CD4-positive, alpha-beta T cell treated with Interleukin-17A for 1 hour (primary cell): ENCODE data around the gene ARHGEF17.

Experiments
- DNase-seq: peaks from one replicate; pipeline ENCODE4 v3.0.0-alpha.2; 2020

Gene ARHGEF17

DNA sequence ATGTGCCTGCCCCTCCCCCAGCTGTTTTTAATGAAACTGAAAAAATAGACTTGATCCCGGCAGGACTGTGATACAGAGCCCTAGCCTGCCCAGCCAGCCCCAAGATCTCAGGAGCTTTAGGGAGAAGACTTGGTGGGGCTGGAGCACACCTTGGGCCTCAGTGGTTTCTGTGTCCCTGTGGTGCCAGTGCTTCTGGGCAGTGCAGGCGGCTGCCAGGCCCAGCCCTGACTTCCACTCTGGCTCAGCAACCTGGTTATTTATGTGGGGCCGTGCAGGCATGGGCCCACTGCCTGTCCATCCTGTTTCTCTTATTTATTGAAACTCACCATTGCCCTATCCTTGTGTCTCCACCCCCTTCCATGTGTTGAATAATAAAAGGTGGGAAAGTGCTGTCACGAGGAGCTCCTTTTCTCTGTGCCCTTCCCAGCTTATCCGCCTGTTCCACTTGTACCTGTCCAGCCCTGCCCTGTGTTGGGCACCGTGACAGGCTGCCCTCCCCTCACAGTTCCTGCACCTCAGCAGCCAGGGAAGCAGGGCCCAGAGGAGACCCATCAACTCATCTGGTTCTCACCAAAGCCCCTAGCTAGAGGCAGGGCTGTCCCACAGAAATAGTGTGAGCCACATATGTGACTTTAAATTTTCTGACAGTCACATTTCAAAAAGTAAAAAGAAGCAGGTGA lies 88.3 kb downstream of the ARHGEF17 start:
- no peak for DNase-seq

DNA sequence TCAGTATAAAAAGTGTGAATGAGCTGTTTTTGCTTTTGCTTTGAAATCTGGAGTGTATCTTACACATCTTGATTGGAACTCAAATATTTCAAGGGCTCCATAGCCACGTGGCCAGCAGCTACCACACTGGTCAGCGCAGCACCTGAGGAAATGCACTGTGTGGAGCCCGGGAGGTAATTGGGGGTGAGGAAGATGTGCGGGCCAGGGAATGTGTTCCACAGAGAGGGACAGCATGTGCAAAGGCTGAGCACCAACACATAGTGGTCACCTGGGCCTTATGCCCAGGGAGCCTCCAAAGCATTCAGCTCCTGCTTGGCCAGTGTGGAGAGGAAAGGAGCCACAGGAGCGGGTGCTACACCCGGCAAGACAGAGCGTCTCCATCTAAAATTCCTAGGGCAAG lies 88.9 kb downstream of the ARHGEF17 start:
- DNase-seq: no peak

DNA sequence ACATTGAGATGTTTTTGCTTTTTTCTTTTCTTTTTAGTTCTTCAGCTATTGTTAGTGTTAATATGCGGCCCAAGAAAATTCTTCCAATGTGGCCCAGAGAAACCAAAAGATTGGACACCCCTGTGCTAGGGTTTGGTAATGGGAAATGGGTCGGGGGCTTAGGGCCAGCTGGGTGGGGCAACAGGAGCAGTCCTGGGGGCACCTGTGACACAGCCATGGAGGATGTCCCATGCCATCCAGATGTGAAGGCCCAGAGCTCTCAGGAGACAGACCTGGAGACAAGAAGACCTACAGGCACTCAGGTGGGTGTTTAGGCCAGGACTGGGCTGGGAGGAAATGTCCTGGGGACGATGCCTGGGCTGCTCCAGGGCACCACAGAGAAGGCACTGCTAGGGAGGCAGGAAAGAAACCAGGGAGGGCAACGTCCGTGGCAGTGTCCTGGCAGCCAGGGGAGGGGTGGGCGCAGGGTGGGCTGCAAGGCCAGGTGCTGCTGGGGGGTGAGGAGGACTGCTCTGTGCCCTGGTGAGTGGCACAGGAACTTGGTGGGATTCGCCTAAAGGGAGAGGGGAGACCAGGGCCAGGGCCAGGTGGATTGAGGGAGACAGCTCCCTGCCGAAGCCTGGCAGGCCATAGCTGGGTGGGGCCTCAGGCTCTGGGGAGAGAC lies 89.5 kb downstream of the ARHGEF17 start:
- no peak for DNase-seq

DNA sequence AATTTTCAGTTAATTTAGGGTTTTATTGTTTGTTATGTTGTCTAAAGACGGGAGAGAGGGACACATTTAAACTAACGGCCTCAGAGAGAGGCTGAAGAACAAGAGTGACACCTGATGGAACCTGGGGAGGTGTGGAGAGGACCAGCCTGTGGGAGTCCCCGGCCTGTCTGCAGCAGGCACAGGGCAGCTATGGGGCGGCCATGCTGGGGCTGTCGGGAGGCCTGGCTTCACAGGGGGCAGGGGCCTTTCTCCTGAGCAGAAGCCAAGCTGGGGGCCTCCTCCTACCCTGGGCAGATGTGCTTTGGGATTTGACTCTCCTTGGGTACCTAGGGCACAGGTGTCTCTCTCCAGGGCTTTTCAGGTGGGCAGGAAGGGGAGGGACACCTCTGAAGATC lies 90.1 kb downstream of the ARHGEF17 start:
- DNase-seq: no peak

DNA sequence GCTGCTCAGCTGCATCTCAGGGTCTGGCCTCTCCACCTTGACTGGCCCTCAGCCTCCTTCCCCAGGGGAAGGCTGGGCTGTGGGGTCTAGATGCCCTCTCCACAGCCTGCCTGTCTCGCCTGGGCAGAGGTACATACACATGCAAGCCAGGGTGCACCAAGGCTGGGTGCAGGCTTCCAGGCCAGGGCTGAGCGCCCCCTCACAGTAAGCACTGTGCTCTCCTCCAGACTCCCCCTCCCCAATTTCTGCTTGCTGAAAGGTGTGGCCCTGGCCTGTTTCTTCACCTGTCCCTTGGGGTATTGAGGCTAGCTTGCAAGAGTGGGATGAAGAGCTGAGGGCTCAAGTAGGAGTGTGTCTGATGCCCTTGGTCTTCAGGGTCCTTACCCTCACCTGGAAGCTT lies 90.6 kb downstream of the ARHGEF17 start:
- no peak for DNase-seq

DNA sequence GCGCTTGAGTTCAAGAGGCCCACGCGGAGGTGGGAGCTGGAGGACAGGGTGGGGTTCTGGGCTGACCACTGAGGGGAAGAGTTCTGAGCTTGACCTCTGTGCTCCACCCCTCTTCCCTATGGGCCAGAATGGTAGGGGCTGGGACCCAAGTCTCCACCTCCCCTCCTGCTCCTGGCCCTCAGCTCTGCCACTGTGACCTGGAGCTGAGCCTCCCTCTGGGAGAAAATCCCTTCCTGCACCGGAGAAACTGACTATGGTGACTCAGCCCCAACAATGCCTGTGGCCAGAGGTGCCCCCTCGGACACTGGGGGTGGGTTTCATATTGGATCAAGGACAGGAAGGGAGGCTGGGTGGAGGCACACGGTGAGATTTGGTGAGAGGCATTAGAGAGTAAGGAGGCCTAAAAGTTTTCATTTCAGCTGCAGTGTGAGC lies 91.1 kb downstream of the ARHGEF17 start:
- DNase-seq: no peak

DNA sequence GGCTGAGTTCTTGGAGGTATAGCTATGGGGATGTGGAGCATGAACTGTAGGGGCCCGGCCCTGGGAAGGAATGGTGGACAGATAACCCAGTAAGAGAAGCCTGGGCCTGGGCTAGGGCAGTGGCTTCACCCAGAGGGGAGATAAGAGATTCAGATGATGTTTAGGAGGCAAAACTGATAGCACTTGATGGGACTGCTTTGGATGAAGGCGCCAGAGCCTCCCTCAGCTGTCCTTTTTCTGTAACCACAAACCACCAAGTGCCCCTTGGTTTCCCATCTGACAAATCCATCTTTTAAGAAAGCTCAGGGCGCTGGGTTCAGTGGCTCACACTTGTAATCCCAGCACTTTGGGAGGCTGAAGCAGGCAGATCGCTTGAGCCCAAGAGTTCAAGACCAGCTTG lies 91.6 kb downstream of the ARHGEF17 start:
- DNase-seq: no peak

DNA sequence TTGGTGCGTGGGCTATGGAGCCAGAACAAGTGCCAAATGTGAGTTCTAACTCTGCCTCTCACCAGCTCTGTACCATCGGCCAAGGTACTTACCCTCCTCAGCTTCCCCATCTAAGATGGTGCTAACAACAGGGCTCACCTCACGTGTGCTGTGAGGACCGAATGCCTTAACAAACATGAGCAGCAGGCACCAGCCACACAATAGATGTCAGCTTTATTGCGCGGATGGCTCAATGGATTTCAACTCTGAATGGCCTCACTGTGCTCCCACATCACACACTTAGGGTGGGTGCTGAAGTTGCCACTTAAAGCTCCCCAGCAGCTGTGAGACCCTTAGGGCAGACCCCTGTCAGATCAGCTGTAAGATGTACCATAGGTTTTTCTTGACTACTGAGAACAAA lies 92.2 kb downstream of the ARHGEF17 start:
- DNase-seq: no peak

DNA sequence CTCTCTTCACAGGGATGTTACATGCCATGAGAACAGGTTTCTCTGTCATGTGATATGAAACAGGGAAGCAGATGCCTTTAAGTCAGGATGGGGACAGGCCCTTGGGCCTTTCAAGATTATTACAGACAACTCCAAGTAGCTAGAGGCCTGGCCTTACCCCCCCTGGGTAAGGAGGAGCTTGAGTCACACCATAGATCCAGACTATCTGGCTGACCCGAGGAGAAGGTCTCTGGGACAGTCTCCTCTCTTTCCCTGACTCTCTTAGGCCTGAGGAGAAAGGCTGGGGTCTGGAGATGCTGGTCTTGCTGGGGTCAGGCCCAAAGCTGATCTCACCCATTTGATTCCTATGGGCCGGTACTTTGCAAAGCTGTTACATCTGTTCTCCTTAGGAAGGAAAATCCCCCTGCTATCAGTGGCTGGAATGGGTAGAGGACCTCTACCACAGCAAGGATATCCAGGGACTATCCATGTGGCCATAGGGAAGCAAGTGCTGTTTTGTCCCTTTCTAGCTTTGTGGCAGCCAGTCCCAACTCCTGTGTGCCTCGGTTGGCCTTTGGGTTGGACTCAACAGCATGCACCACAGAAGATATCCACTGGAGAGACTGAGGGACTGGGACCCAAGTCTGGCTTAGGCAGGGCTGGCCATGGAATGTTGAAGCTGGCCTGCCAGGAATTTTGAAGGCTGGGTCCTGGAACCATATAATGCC lies 93.3 kb downstream of the ARHGEF17 start:
- DNase-seq: no peak

DNA sequence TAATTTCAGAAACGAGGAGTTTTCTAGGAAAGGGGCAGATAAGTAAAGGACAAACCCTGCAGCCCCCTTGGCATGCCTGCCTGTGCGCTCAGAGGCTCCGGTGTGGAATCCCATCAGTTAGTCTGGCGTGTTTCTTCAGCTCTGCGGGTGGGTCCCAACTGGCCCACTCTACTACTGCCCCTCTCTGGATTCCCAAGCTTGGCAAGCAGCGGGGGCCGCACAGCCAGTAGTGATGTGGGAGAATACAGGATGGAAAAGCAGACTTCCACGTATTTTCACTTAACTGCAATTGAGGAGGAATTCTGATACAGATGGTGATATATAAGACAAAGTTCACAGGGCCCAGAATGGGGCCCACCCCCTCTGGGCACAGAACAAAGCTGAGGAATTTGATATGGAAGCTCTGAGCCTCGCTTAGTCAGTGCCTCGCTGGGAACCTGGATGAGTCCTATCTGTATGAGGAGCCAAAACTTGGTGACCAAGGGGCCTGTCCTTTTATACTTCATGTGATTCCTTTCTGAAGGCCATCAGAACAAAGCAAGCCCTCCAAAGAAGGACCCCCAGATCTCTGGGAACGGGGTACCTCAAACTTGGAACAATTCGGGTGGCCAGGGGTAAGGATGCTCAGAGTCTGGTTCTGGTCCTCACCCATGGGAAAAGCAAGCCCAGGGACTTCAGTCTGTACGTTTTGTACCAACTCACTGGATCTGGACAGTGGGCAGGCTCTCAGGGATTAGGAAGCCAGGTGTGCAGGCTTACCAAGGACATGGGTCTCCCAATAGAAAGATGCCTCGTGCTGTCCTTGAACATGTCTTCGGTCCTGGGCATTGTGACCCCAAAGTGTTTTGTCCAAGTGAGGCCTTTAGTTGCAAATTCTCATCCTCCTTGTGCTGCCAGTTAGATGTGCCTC lies 94.1 kb downstream of the ARHGEF17 start:
- DNase-seq: no peak

DNA sequence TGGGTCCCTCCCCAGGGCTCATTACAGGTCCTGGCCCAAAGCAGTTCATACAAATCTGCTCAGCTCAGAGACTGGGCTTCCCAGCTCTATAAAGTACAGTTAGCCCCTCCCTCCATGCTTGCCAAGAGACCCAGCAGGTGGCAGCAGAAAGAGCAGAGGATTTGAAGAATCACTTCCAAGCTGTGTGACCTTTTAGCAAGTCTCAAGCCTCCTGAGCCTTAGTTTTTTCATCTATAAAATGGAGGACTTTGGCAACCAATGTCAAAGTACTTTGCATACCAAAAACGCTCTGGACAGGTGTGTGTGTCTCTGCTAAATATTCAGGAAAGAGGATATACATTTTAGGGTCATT lies 94.7 kb downstream of the ARHGEF17 start:
- DNase-seq: peak; percentile 49

DNA sequence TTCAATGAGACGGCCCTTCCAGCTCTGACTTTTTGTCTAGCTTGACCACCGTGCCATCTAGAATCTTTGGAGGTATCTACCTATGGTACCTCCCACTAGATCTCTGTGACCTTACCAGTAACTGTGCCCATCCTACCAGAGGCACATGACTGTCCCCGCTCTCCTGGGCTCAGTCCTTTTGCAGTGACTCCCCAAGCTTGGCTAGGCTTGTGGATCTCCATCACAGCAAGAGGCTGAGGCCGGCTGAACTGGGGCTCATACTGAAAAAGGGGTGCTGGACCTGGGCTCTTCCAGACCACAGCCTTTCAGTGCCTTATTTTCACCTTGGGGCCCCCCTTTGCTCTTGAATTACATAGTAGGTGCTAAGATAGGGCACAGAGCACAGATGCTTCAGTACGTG lies 95.5 kb downstream of the ARHGEF17 start:
- DNase-seq: peak; percentile 12

DNA sequence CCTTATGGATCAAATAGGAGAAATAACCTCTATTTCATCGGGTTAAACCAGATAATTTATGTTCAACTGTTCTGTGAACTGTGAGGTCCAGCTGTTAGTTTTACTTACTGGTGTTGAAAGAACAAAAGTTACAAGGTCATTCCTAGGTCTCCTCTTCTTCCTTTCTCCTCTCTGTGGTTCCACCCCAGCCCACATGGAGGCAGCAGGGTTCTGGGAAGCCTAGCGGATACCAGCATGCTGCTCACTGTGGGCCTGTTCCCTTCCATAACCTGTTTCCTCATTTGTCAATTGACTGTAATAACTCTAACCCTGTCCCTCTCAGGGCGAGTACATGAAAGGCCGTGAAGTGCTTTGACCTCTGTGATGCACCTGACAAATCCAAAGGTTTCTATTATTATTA lies 96.0 kb downstream of the ARHGEF17 start:
- peak; percentile 27 for DNase-seq

DNA sequence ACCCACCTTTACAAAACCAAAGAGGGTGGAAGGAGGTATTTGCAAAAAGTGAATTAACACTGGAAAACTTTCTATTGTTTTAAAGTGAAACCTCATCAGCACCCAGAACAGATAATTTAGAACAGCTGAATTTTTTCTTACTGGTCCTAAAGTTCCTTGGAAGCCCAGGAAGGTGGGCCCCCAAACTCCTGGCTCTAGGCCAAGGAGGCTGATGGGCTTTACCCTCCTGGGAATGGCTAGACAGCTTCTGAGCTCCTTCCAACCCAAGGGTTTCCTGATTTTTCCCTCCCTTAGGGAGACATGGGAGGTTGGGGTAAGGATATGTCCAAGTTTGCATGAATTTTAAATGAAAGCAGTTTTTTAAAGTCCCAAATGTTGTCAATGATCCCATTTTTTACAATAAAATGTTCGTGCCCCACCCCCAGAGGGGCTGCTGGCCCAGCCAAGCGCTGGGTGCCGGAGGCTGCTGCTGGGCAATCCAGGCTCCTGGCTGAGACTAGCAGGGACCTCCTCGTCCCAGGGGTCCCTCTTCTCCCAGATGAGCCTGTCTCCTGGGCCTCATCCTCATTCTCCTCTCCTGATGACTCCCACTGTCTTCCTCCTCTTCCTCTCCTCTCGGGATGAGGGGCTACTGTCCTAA lies 96.5 kb downstream of the ARHGEF17 start:
- DNase-seq: peak; percentile 1

DNA sequence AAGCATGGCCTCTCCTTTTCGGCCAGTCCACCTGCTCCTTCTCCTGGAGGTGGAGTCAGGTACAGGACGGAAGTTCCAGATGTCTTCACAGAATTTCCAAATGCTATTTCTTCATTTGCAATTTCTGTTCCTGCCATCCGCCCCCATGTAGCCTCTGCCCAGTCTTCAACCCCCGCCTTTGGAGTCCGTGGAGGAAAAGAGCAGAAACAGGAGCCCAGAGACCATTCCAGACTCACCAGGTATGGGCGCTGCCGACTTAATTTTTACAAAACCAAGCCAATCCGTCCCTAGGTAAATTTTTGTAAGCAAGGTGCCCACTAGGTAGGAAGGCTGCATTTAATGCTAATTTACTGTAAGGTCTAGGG lies 97.1 kb downstream of the ARHGEF17 start:
- peak; percentile 17 for DNase-seq

DNA sequence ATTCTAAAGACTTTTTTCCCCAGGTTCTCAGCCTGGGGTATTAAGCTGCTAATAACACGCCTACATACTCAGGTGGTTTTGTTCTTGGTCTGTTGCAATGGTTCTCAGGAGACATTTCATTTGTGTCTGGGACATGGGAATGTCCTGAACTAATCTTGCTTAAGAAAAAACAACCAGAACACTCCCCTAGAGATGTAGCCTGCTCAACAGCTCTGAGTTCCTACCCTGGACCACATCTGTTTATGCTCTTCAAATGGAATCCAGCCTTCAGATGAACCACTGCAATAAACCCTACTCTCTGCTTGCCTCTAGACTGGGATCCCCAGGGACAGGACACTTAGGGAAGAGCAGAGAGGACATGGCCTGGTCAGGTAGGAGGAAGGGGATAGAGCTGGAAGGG lies 98.1 kb downstream of the ARHGEF17 start:
- DNase-seq: peak; percentile 2

DNA sequence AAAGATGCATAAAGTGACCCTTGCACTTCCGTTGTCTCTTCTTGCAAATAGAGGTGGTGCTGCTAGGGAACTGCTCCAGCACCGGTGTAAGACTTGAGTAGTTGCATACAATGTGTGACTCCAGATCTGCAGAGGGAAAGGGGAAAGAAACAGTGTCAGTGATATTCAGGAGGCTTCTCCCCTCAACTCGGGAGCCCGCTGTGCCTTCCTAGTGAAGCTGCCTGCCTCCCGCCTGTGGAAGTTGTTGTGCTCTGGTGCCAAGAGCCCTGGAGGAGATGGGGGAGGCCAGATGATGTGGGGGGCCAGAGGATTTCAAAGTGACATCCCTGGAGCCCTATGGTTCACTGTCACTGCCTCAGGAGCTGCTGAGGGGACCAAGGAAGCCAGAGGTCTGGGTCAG lies 98.5 kb downstream of the ARHGEF17 start:
- DNase-seq: peak; percentile 22

DNA sequence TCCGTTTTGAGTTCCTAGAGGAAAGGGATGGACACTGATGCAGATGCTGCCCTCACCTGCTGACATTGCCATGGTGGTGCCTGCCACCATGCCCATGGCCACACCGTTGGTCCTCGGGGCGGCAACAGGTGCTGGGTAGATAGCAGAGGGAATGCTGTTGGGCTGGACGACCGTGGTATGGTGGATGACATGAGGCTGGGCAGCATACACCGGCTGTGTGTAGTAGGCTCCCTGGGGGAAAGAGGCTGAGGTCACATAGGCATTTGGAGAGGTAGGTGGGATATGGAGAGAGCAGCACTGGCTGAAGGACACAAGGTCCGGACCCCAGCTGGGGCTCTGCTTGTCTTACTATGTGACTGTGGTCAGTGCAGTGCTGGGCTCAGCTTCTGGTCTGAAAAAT lies 101.4 kb downstream of the ARHGEF17 start:
- DNase-seq: peak; percentile 4

DNA sequence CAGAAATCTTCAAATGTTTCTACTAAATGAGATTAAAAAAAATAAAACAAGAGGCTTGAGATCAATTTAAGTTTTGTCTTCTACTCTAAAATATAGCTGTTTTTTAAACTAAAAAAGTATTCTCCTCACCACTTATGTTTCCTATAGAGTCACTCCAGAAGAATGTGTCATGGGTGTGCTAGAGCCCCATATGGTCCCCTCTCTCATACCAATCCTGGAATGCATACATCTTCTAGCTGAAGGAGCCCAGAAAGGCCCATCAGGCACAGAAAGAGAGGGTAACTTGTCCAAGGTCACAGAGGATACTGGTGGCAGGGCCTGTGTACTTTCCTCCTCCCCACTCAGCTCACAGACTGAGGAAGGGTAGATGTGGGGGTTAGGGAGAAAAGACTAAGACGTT lies 102.6 kb downstream of the ARHGEF17 start:
- DNase-seq: peak; percentile 8

DNA sequence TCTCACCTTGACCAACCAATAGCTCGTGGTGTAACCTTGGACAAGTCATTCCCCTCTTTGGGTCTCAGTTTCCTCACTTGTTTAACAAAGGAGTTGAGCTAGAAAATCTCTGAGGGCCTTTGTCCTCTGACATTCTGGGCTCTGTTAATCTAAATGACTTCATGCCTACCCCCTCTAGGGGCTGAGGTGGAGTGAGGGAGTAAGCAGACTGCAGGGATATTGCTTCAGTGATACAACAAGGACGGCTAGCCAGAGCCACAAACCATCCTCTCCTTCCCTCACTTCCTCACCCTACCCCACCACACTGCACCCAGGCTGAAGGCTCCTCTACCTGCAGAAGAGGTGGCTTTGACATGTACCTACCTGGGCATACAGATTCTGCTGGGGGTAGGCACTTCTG lies 103.0 kb downstream of the ARHGEF17 start:
- DNase-seq: no peak

DNA sequence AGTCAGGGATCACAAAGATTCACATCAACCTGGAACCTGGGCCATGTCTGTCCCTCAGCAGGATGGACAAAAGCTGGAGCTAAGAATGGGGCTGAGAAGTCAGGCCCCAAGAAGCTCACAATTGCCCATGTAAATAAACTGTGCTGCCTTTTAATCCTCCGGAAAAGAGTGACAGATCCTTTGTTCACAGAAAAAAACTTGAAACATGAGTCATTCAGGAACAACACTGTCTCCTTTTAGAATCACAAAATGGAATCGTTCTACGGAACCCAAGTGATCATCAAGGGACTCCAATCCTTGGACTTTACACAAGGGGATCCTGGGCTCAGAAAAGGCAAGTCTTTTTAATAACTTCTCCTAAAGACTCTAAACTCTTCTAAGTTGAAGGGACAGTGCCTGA lies 104.2 kb downstream of the ARHGEF17 start:
- peak; percentile 2 for DNase-seq

DNA sequence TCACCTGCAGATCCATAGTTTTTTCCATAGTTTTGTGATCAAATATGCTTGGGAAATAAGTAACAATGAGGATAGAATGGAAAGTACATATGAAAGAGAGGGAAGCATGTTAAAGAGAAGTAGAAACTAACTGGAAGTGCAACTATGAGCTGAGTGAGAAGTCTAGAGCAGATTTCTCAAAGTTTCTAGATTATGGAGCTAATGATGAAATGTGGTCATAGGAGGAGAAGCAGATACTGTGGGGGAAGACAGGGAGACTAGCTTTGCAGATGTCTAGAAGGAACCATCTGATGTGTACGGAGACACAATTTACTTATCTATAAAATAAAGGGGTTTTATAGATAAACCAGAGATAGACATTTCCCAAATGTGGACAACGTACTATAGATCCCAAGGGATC lies 105.2 kb downstream of the ARHGEF17 start:
- DNase-seq: no peak
